HCT116 (cell line): ENCODE measurements around the gene ORC6.
A peak's percentile ranks its signal among the peaks of the same experiment; 100 is the strongest.

ENCODE experiments used
- ELF1 ChIP-seq: IDR thresholded peaks from 2 replicates; pipeline ENCODE4 v1.6.1; 2012; ENCODE audit warnings: low read depth, borderline replicate concordance
- EZH2 ChIP-seq: fragments of 200-600 bp; sonication (generic); IDR thresholded peaks from 2 replicates; pipeline ENCODE4 v1.6.1; 2017; ENCODE audit warnings: antibody characterized with exemption, mixed run types
- EZH2phosphoT487 ChIP-seq: fragments of 200-600 bp; IDR thresholded peaks from 2 replicates; pipeline ENCODE4 v1.6.1; 2018; ENCODE audit warnings: antibody characterized with exemption, borderline replicate concordance
- JUND ChIP-seq: IDR thresholded peaks from 2 replicates; pipeline ENCODE4 v1.6.1; 2012
- RAD21 ChIP-seq: IDR thresholded peaks from 2 replicates; pipeline ENCODE4 v1.6.1; 2012; ENCODE audit warnings: low read depth, mild to moderate bottlenecking
- SIN3A ChIP-seq: IDR thresholded peaks from 2 replicates; pipeline ENCODE4 v1.6.1; 2012; ENCODE audit warnings: low read depth
- YY1 ChIP-seq: IDR thresholded peaks from 2 replicates; pipeline ENCODE4 v1.6.1; 2011; ENCODE audit warnings: low read length, low read depth, moderate library complexity, mild to moderate bottlenecking; ENCODE audit not compliant: insufficient replicate concordance; ENCODE audit errors: extremely low read depth
- ZNF274 ChIP-seq: fragments of 200-500 bp; sonication (Bioruptor generic); IDR thresholded peaks from 2 replicates; pipeline ENCODE4 v1.6.1; 2014; ENCODE audit warnings: mild to moderate bottlenecking, low read depth, low read length, inconsistent platforms
- TF ChIP-seq, protein P1 (sequence below), 3 experiments: fragments of 200-600 bp in 1 of 3; sonication (generic) in 1 of 3; IDR thresholded peaks in 2 of 3; conservative IDR thresholded peaks in 1 of 3; 2 replicates each; pipeline ENCODE4 v1.5.1; 2012 to 2017; ENCODE audit warnings: low read depth in 2 of 3, low read length in 2 of 3, antibody characterized with exemption in 1 of 3, borderline replicate concordance in 1 of 3, control low read depth in 1 of 3, mild to moderate bottlenecking in 1 of 3, mixed read lengths in 1 of 3, mixed run types in 1 of 3, moderate library complexity in 1 of 3; ENCODE audit not compliant: insufficient read depth in 1 of 3
- TF ChIP-seq, protein P2 (sequence below): IDR thresholded peaks from 2 replicates; pipeline ENCODE4 v1.6.1; 2012; ENCODE audit warnings: low read depth

DNA sequence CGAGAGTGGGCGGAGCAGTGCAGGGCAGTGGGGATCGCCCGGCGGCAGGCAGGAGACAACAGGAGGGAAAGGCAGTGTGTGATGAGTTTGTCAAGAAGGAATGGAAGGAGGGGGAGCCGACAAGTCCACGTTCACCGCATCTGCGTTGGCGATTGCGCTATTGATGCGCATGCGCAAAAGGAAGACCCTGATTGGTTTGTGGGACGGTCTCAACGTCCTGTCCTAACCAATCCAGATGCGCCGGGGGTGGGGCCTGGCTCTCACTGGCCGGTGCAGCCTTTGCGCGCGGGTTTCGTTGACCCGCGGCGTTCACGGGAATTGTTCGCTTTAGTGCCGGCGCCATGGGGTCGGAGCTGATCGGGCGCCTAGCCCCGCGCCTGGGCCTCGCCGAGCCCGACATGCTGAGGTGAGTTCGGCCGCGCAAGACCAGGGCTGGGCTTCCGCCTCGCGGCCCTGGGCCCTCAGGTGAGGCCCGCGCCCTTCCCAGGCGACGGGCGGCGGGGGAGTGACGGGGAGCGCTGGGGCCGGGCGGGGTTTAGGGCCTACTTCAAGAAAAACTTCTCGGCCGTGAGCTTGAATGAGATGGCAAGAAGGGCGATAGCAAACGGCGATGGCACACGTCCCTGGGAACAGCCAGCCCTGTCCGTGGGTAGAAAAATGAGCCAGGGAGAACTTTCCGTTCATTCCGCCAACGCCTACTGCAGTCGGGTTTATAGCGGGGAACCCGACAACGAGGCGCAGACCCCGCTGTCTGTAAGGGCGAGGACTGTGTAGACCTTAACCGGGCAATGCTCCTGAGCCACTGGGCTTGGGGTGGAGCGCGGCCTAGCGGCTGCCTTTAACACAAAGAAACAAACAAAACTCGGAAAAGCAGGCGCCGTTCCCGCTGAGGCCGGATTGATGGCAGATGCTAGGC is at the start of gene ORC6:
- TF ChIP-seq, protein P1, sequence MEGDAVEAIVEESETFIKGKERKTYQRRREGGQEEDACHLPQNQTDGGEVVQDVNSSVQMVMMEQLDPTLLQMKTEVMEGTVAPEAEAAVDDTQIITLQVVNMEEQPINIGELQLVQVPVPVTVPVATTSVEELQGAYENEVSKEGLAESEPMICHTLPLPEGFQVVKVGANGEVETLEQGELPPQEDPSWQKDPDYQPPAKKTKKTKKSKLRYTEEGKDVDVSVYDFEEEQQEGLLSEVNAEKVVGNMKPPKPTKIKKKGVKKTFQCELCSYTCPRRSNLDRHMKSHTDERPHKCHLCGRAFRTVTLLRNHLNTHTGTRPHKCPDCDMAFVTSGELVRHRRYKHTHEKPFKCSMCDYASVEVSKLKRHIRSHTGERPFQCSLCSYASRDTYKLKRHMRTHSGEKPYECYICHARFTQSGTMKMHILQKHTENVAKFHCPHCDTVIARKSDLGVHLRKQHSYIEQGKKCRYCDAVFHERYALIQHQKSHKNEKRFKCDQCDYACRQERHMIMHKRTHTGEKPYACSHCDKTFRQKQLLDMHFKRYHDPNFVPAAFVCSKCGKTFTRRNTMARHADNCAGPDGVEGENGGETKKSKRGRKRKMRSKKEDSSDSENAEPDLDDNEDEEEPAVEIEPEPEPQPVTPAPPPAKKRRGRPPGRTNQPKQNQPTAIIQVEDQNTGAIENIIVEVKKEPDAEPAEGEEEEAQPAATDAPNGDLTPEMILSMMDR (IDR thresholded peaks at IDR 0.05 in 2 of 3, conservative IDR thresholded peaks at IDR 0.05 in 1 of 3; ENCODE audit: borderline replicate concordance in 1 of 3, insufficient read depth in 1 of 3, low read depth in 2 of 3, low read length in 2 of 3): peak; percentile 32 to 47 (median 41); a peak in 5 of 6 replicates
- TF ChIP-seq JUND (no peak), ELF1 (no peak), SIN3A (peak; percentile 97), EZH2 (no peak), ZNF274 (no peak), EZH2phosphoT487 (no peak), RAD21 (peak; percentile 36), YY1 (no peak)
- TF ChIP-seq, protein P2, sequence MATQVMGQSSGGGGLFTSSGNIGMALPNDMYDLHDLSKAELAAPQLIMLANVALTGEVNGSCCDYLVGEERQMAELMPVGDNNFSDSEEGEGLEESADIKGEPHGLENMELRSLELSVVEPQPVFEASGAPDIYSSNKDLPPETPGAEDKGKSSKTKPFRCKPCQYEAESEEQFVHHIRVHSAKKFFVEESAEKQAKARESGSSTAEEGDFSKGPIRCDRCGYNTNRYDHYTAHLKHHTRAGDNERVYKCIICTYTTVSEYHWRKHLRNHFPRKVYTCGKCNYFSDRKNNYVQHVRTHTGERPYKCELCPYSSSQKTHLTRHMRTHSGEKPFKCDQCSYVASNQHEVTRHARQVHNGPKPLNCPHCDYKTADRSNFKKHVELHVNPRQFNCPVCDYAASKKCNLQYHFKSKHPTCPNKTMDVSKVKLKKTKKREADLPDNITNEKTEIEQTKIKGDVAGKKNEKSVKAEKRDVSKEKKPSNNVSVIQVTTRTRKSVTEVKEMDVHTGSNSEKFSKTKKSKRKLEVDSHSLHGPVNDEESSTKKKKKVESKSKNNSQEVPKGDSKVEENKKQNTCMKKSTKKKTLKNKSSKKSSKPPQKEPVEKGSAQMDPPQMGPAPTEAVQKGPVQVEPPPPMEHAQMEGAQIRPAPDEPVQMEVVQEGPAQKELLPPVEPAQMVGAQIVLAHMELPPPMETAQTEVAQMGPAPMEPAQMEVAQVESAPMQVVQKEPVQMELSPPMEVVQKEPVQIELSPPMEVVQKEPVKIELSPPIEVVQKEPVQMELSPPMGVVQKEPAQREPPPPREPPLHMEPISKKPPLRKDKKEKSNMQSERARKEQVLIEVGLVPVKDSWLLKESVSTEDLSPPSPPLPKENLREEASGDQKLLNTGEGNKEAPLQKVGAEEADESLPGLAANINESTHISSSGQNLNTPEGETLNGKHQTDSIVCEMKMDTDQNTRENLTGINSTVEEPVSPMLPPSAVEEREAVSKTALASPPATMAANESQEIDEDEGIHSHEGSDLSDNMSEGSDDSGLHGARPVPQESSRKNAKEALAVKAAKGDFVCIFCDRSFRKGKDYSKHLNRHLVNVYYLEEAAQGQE: no peak
